ENCODE measurements around the gene ETV2.
A peak's percentile ranks its signal among the peaks of the same experiment; 100 is the strongest.

GRCh38 chr19:35692010-35692409, 50.5 kb downstream of the ETV2 start:
- TF ChIP-seq POLR2A (IDR thresholded peaks at IDR 0.05; ENCODE audit: low read length) (no peak), CEBPB (IDR thresholded peaks at IDR 0.05) (no peak), CTCF (IDR thresholded peaks at IDR 0.05) (no peak), SMC3 (IDR thresholded peaks at IDR 0.05) (no peak), RAD21 (conservative IDR thresholded peaks at IDR 0.05 in 1 of 2, IDR thresholded peaks at IDR 0.05 in 1 of 2) (0 out of 5 replicates have a peak, but pooled peaks of 1 of the 2 experiments have one; percentile 9), CBX8 (IDR thresholded peaks at IDR 0.05) (no peak), MAX (IDR thresholded peaks at IDR 0.05) (no peak), ELK1 (IDR thresholded peaks at IDR 0.05; ENCODE audit: low read depth, low read length) (no peak), CHD2 (IDR thresholded peaks at IDR 0.05; ENCODE audit: low read length, partially characterized antibody) (no peak), PHF8 (IDR thresholded peaks at IDR 0.05; ENCODE audit: borderline replicate concordance, low read depth) (no peak), EP300 (IDR thresholded peaks at IDR 0.05) (no peak), USF2 (IDR thresholded peaks at IDR 0.05) (no peak), REST (IDR thresholded peaks at IDR 0.05) (no peak), ZFP36 (IDR thresholded peaks at IDR 0.05; ENCODE audit: borderline replicate concordance, partially characterized antibody) (no peak)

Data from A549 (cell line).